ENCODE measurements around the gene TRUB1. TPM values are rescaled to one million over a fixed set of nuclear protein-coding genes. Genes with fewer than 3 reads are reported as not detected.

Gene TRUB1
- total RNA-seq, 6 donors from 2014 or later = 10.1 to 68.0 (median 15.0) TPM

- no peak overlapping the region for H3K27ac ChIP-seq
- H3K36me3 ChIP-seq = no peaks in the 10 kb centered on the region
- no peak overlapping the region for H3K4me3 ChIP-seq
- DNase-seq = no peak
- ATAC-seq (ENCODE audit: low FRiP score in 2 of 2) = no peak
- no peak for TF ChIP-seq POLR2AphosphoS5 (IDR thresholded peaks at IDR 0.05)
- no peak for TF ChIP-seq CTCF (IDR thresholded peaks at IDR 0.05)
- WGBS, 2 donors = 60 to 82% methylated on average over 4 of the region's 4 CpGs
- H3K27me3 ChIP-seq = no peaks in the 10 kb centered on the region
- H3K4me1 ChIP-seq = no peaks in the 10 kb centered on the region
- H3K9me3 ChIP-seq = no peaks in the 10 kb centered on the region
These were observed 16.0 kb upstream of the TRUB1 start for GRCh38 chr10:114922003-114922402.

- no peak for DNase-seq
- Histone ChIP-seq H3K27ac (no peak overlapping the region), H3K36me3 (no peaks in the 10 kb centered on the region), H3K27me3 (no peaks in the 10 kb centered on the region), H3K4me3 (no peak overlapping the region), H3K9me3 (no peaks in the 10 kb centered on the region), H3K4me1 (no peaks in the 10 kb centered on the region)
- WGBS, 2 donors = 80 to 81% methylated on average over 2 of the region's 2 CpGs
- ATAC-seq (ENCODE audit: low FRiP score in 2 of 2) = no peak
- TF ChIP-seq POLR2AphosphoS5 (IDR thresholded peaks at IDR 0.05) = no peak
- TF ChIP-seq EP300 (IDR thresholded peaks at IDR 0.05) = no peak
- no peak for TF ChIP-seq CTCF (IDR thresholded peaks at IDR 0.05)
- TF ChIP-seq POLR2A (IDR thresholded peaks at IDR 0.05) = no peak
These were observed 14.4 kb upstream of the TRUB1 start for GRCh38 chr10:114923551-114923950.

GRCh38 chr10:114925587-114926586, 12.1 kb upstream of the TRUB1 start:
- no peak overlapping the region for H3K27ac ChIP-seq

GRCh38 chr10:114928818-114929217, 9.2 kb upstream of the TRUB1 start:
- H3K27ac ChIP-seq = no peak overlapping the region
- WGBS, 2 donors = 84% methylated on average over 2 of the region's 2 CpGs
- no peaks in the 10 kb centered on the region for H3K36me3 ChIP-seq
- H3K9me3 ChIP-seq = no peaks in the 10 kb centered on the region
- no peaks in the 10 kb centered on the region for H3K27me3 ChIP-seq
- no peak overlapping the region for H3K4me3 ChIP-seq
- TF ChIP-seq POLR2AphosphoS5 (IDR thresholded peaks at IDR 0.05) (no peak), POLR2A (IDR thresholded peaks at IDR 0.05) (no peak), CTCF (IDR thresholded peaks at IDR 0.05) (no peak), EP300 (IDR thresholded peaks at IDR 0.05) (no peak)
- no peak for ATAC-seq (ENCODE audit: low FRiP score in 2 of 2)
- H3K4me1 ChIP-seq = no peaks in the 10 kb centered on the region
- no peak for DNase-seq

More at GRCh38 chr10:114925587-114926586, 12.1 kb upstream of the TRUB1 start:
- ATAC-seq (ENCODE audit: low FRiP score in 2 of 2) (no peak), DNase-seq (no peak)
- Histone ChIP-seq H3K27me3 (no peaks in the 10 kb centered on the region), H3K36me3 (no peaks in the 10 kb centered on the region), H3K4me3 (no peak overlapping the region), H3K9me3 (no peaks in the 10 kb centered on the region), H3K4me1 (no peaks in the 10 kb centered on the region)
- no peak for TF ChIP-seq CTCF (IDR thresholded peaks at IDR 0.05)
- TF ChIP-seq POLR2A (IDR thresholded peaks at IDR 0.05) = no peak
- TF ChIP-seq EP300 (IDR thresholded peaks at IDR 0.05) = no peak
- TF ChIP-seq POLR2AphosphoS5 (IDR thresholded peaks at IDR 0.05) = no peak
- 59 to 62% methylated on average over 3 of the region's 3 CpGs for WGBS, 2 donors
